ENCODE measurements around the gene FAAP24.
A peak's percentile ranks its signal among the peaks of the same experiment; 100 is the strongest.

Gene FAAP24

GRCh38 chr19:32971012-32971595 is 938 bp upstream of the FAAP24 start (continued):
- no peak for TF ChIP-seq ZNF692 (tag by site-specific recombination; IDR thresholded peaks at IDR 0.05)
- 0 out of 2 replicates have a peak, but pooled peaks have one; percentile 12 for TF ChIP-seq HIC1 (tag by site-specific recombination; IDR thresholded peaks at IDR 0.05)
- peak; percentile 63 for TF ChIP-seq EGR2 (tag by site-specific recombination; IDR thresholded peaks at IDR 0.05; ENCODE audit: low read depth)
- peak; percentile 19; the same call in 1 of the 2 replicates for TF ChIP-seq CTCF (tag by site-specific recombination; IDR thresholded peaks at IDR 0.05)
- TF ChIP-seq ZNF398 (tag by site-specific recombination; IDR thresholded peaks at IDR 0.05), result no peak
- TF ChIP-seq ZNF785 (tag by site-specific recombination; IDR thresholded peaks at IDR 0.05), result no peak
- no peak for TF ChIP-seq ZNF555 (tag by site-specific recombination; conservative IDR thresholded peaks at IDR 0.05)
- TF ChIP-seq ZBTB26 (tag by site-specific recombination; optimal IDR thresholded peaks at IDR 0.05), result no peak
- TF ChIP-seq GLIS1 (tag by site-specific recombination; IDR thresholded peaks at IDR 0.05), result no peak
- TF ChIP-seq ZNF341 (tag by site-specific recombination; IDR thresholded peaks at IDR 0.05; ENCODE audit: low read depth), result peak; percentile 81
- TF ChIP-seq ZFP69B (tag by site-specific recombination; IDR thresholded peaks at IDR 0.05), result no peak
- TF ChIP-seq PATZ1 (tag by site-specific recombination; IDR thresholded peaks at IDR 0.05), result 0 out of 2 replicates have a peak, but pooled peaks have one; percentile 8
- no peak for TF ChIP-seq TRIM28 (IDR thresholded peaks at IDR 0.05; ENCODE audit: borderline replicate concordance, low read length)

GRCh38 chr19:32976223-32976805 is 4.3 kb downstream of the FAAP24 start:
- Histone ChIP-seq H3K4me1 (ENCODE audit: control insufficient read depth, insufficient read depth, low read length) (peaks cover 3% of the 10 kb centered on the region; the same call in 1 of the 2 replicates), H3K9me3 (ENCODE audit: control insufficient read depth, insufficient read depth, low read depth, low read length) (no peaks in the 10 kb centered on the region), H3K36me3 (ENCODE audit: control insufficient read depth in 2 of 2, insufficient read depth in 1 of 2, low read length in 2 of 2) (peaks cover 47 to 56% of the 10 kb centered on the region in 2 experiments), H3K4me3 (ENCODE audit: low read depth, low read length) (no peak overlapping the region), H3K27ac (ENCODE audit: extremely low read depth, low read depth, low read length) (peak overlapping the region; percentile 30; the same call in 1 of the 2 replicates)
- CTCF ChIA-PET, result interaction anchor here (0.6 to 13.3 kb wide), 54 partner anchors 9 to 1206 kb away, joined by 3 to 335 read pairs (median 4); partner anchors contain the start of gene GPATCH1
- POLR2A ChIA-PET, result interaction anchor here (0.8 to 1.7 kb wide), 5 partner anchors 80 to 286 kb away, joined by 3 to 6 read pairs (median 3); no protein-coding TSS in a partner anchor
- TF ChIP-seq CTCF (tag by site-specific recombination; IDR thresholded peaks at IDR 0.05), result peak; percentile 88
- TF ChIP-seq ZBTB1 (tag by site-specific recombination; IDR thresholded peaks at IDR 0.05), result no peak
- peak; percentile 51; the same call in 1 of the 2 replicates for TF ChIP-seq KLF17 (tag by site-specific recombination; IDR thresholded peaks at IDR 0.05)

Data from HEK293 (cell line).